Femur (tissue), 1 donor: ENCODE results near the gene RNLS.

Experiments
- DNase-seq: peaks from one replicate; pipeline ENCODE4 v3.0.0-alpha.2; 2017

RNLS gene

GRCh38 chr10:88551246-88551645 lies 31.9 kb downstream of the RNLS start:
- DNase-seq: no peak

GRCh38 chr10:88546497-88546896 lies 36.6 kb downstream of the RNLS start:
- no peak for DNase-seq

- DNase-seq: no peak
These were observed 37.8 kb downstream of the RNLS start for GRCh38 chr10:88545359-88545758.

GRCh38 chr10:88544140-88544870 lies 38.8 kb downstream of the RNLS start:
- DNase-seq: no peak

- no peak for DNase-seq
These were observed 40.6 kb downstream of the RNLS start for GRCh38 chr10:88542522-88542921.

- DNase-seq: no peak
These were observed 41.9 kb downstream of the RNLS start for GRCh38 chr10:88541116-88541626.

GRCh38 chr10:88540351-88540750 lies 42.8 kb downstream of the RNLS start:
- no peak for DNase-seq

- DNase-seq: no peak
These were observed 45.1 kb downstream of the RNLS start for GRCh38 chr10:88538048-88538447.

- no peak for DNase-seq
These were observed 45.8 kb downstream of the RNLS start for GRCh38 chr10:88537322-88537721.

GRCh38 chr10:88536437-88536836 lies 46.7 kb downstream of the RNLS start:
- no peak for DNase-seq

- DNase-seq: no peak
These were observed 48.9 kb downstream of the RNLS start for GRCh38 chr10:88534072-88534665.

- no peak for DNase-seq
These were observed 51.6 kb downstream of the RNLS start for GRCh38 chr10:88531392-88532052.

- no peak for DNase-seq
These were observed 52.3 kb downstream of the RNLS start for GRCh38 chr10:88530629-88531391.

GRCh38 chr10:88530093-88530492 lies 53.0 kb downstream of the RNLS start:
- no peak for DNase-seq

- DNase-seq: no peak
These were observed 54.1 kb downstream of the RNLS start for GRCh38 chr10:88528806-88529570.

- DNase-seq: no peak
These were observed 54.9 kb downstream of the RNLS start for GRCh38 chr10:88528201-88528600.

- no peak for DNase-seq
These were observed 55.9 kb downstream of the RNLS start for GRCh38 chr10:88527245-88527644.

- DNase-seq: no peak
These were observed 56.5 kb downstream of the RNLS start for GRCh38 chr10:88526501-88527105.

- no peak for DNase-seq
These were observed 57.6 kb downstream of the RNLS start for GRCh38 chr10:88525371-88526069.

GRCh38 chr10:88523739-88524400 lies 59.2 kb downstream of the RNLS start:
- DNase-seq: no peak

- DNase-seq: no peak
These were observed 60.4 kb downstream of the RNLS start for GRCh38 chr10:88522715-88523114.
